Measurements from ENCODE around the gene PHOSPHO2.
"Not testable (repeated sequence)": the region's sequence is repeated elsewhere in the genome, so short reads cannot be mapped to it uniquely, and the experiment has no call there.

PHOSPHO2 gene

DNA sequence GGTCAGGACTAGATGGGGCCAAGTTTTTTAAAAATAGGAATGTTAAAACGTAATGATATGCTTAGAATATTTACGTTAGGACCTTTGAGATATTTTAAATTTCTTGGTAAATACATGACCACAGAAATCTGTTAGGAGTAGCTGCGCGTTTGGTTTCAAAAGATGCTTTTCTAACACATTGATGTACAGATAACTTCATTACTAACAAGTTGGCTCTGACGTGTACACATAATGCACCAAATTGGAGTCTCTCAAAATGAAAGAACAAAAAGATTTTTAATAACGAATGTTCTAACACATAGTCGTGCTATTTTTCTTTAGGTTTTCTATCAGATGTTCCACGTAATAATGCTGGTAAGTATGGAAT lies 608 bp downstream of the PHOSPHO2 start:
- peak overlapping the region; percentile 69 for H3K4me3 ChIP-seq (ENCODE audit: low read depth, low read length)
- TF ChIP-seq, protein P1, sequence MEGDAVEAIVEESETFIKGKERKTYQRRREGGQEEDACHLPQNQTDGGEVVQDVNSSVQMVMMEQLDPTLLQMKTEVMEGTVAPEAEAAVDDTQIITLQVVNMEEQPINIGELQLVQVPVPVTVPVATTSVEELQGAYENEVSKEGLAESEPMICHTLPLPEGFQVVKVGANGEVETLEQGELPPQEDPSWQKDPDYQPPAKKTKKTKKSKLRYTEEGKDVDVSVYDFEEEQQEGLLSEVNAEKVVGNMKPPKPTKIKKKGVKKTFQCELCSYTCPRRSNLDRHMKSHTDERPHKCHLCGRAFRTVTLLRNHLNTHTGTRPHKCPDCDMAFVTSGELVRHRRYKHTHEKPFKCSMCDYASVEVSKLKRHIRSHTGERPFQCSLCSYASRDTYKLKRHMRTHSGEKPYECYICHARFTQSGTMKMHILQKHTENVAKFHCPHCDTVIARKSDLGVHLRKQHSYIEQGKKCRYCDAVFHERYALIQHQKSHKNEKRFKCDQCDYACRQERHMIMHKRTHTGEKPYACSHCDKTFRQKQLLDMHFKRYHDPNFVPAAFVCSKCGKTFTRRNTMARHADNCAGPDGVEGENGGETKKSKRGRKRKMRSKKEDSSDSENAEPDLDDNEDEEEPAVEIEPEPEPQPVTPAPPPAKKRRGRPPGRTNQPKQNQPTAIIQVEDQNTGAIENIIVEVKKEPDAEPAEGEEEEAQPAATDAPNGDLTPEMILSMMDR (IDR thresholded peaks at IDR 0.05; ENCODE audit: borderline replicate concordance, insufficient read depth, low read depth, low read length): no peak

DNA sequence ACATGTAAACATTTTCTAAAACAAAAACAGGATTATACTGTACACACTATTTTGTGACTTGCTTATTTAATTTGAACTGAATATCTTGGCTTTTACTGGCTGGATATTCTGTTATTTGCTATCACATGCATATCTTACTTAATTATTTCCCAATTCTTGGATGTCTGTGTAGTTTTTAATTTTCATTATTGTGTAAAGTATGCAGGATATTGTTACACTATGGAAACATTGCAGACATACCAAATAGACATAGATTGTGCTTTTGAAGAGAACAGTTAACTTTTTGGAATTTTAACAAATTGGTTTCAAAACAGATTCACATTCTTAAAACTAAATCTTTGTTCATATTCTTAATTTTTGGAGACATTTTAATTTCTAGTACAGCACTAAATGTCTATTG lies 2.1 kb downstream of the PHOSPHO2 start:
- H3K4me3 ChIP-seq (ENCODE audit: low read depth, low read length): no peak overlapping the region
- TF ChIP-seq, protein P1 (IDR thresholded peaks at IDR 0.05; ENCODE audit: borderline replicate concordance, insufficient read depth, low read depth, low read length): no peak

DNA sequence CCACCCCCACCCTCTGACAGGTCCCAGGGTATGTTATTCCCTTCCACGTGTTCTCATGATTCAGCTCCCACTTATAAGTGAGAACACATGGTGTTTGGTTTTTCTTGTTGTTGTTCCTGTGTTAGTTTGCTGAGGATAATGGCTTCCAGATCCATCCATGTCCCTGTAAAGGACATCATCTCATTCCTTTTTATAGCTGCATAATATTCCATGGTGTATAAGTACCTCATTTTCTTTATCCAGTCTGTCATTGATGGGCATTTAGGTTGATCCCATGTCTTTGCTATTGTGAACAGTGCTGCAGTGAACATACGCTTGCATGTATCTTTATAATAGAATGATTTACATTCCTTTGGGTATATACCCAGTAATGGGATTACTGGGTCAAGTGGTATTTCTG lies 4.9 kb downstream of the PHOSPHO2 start:
- not testable (repeated sequence) for H3K4me3 ChIP-seq (ENCODE audit: low read depth, low read length)

DNA sequence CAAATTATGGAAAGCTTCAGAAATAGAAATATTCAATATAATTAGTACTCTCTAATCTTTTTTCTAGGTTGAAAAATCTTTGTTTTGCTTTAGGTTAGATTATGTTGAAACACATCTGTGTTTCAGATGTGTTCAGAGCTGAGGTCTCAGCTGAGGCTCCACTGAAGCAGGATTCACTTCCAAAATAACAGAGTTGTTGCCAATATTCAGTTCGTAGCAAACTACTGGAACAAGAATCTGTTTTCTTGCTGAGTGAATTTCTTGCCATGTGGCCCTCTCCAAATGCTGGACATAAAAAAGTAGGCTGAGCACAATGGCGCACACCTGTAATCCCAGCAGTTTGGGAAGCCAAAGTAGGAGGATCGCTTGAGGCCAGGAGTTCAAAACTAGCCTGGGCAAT lies 8.7 kb downstream of the PHOSPHO2 start:
- no peak overlapping the region for H3K4me3 ChIP-seq (ENCODE audit: low read depth, low read length)
- TF ChIP-seq, protein P1 (IDR thresholded peaks at IDR 0.05; ENCODE audit: borderline replicate concordance, insufficient read depth, low read depth, low read length): no peak

DNA sequence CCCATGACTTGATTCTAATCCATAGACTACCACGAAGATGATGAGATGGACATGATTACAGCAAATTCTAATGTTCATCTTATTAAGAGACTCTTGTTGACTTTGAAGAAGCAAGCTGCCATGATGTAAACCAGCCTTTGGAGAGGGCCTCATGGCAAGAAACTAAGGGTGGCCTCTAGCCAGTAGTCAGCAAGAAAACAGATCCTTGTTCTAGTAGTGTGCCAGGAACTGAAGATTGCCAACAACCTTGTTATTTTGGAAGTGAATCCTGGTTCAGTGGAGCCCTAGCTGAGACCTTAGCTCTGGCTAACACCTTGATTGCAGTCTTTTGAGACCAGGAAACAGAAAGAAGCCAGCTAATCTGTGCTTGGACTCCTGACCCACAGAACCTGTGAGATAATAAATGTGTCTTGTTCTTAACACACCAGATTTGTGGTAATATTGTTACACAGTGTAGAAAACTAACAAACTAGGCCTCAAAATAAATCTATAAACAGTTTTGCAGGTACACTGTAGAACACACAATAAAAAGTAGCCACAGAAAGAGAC lies 10.0 kb downstream of the PHOSPHO2 start:
- H3K4me3 ChIP-seq (ENCODE audit: low read depth, low read length): no peak overlapping the region

DNA sequence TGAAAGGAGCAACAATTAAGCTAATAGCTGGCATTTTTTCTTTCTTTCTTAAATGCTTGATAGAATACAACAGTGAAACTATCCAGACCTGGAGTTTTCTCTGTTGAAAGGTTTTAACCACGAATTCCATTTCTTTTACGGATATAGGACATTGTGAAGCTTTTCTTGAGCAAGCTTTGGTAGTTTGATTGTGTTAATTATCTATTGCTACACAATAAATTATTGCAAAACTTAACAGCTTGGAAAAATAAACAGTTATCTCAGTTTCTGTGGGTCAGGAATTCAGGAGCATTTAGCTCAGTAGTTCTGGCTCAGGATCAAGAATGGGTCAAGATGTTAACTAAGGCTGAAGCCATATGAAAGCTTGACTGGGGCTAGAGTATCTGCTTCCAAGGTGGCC lies 11.7 kb downstream of the PHOSPHO2 start:
- no peak overlapping the region for H3K4me3 ChIP-seq (ENCODE audit: low read depth, low read length)
- TF ChIP-seq, protein P1 (IDR thresholded peaks at IDR 0.05; ENCODE audit: borderline replicate concordance, insufficient read depth, low read depth, low read length): no peak

More for the DNA sequence above, 10.0 kb downstream of the PHOSPHO2 start:
- TF ChIP-seq, protein P1 (IDR thresholded peaks at IDR 0.05; ENCODE audit: borderline replicate concordance, insufficient read depth, low read depth, low read length): no peak

DNA sequence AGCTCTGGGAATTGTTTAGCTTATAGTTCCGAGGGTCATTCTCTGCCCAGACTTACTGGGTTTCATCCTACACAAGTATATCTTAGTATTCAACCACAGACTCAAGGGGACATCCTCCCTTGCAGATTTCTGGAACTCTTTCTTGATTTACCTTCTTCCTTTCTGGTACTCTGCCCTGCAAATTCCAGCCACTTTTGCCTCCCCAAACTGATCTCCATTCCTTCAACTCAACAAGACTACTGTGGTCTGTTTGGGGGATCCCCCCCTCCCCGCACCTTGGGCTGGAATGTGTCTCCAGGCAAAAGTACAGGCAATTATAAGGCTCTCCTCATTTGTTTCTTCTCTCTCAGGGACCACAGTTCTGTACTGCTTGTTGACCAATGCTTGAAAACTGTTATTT lies 13.4 kb downstream of the PHOSPHO2 start:
- TF ChIP-seq, protein P1 (IDR thresholded peaks at IDR 0.05; ENCODE audit: borderline replicate concordance, insufficient read depth, low read depth, low read length): no peak
- no peak overlapping the region for H3K4me3 ChIP-seq (ENCODE audit: low read depth, low read length)

DNA sequence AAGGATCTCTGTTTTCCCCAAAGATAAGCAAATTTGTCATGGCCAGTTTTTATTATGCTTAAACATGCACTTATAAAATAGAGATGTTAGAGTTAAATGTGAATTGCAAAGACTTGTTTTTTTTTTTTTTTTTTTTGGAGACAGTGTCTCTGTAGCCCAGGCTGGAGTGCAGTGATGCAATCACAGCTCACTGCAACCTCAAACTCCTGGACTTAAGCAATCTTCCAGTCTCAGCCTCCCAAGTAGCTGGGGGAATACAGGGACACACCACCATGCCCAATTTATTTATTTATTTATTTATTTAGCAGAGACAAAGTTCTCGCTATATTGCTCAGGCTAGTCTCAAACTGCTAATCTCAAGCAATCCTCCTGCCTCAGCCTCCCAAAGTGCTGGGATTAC lies 15.1 kb downstream of the PHOSPHO2 start:
- TF ChIP-seq, protein P1 (IDR thresholded peaks at IDR 0.05; ENCODE audit: borderline replicate concordance, insufficient read depth, low read depth, low read length): no peak

More for the DNA sequence above, 15.1 kb downstream of the PHOSPHO2 start:
- no peak overlapping the region for H3K4me3 ChIP-seq (ENCODE audit: low read depth, low read length)

All from GM12875 (cell line).